Gastrocnemius medialis (tissue), 4 donors: ENCODE measurements around the gene PTGS1. TPM values are rescaled to one million over a fixed set of nuclear protein-coding genes. Genes with fewer than 3 reads are reported as not detected.

ENCODE experiments used
- ATAC-seq, 2 donors: fragments of 150-250 bp; one replicate each; pipeline ENCODE4 v1.9.1; 2016
- DNase-seq, 2 donors: peaks; one replicate each; pipeline ENCODE4 v3.0.0-alpha.2; 2019
- H3K27ac ChIP-seq, 4 donors: fragments of 200-600 bp; sonication (generic); 1 replicate in 1 of 4; 2 replicates in 3 of 4; pipeline ENCODE4 v1.5.1; 2016 to 2018; ENCODE audit warnings: mild to moderate bottlenecking in 2 of 4, moderate library complexity in 1 of 4
- H3K27me3 ChIP-seq, 3 donors: fragments of 200-600 bp; sonication (generic) in 2 of 3; 1 replicate in 1 of 3; 2 replicates in 2 of 3; pipeline versions ENCODE4 v1.5.1 to v1.6.0; 2016 to 2019; ENCODE audit warnings: mild to moderate bottlenecking in 1 of 3, moderate library complexity in 1 of 3
- H3K36me3 ChIP-seq, 2 donors: fragments of 200-600 bp; sonication (generic) in 1 of 2; one replicate each; pipeline ENCODE4 v1.5.1; 2017 to 2018
- H3K4me1 ChIP-seq, 2 donors: fragments of 200-600 bp; sonication (generic) in 1 of 2; one replicate each; pipeline ENCODE4 v1.5.1; 2016 to 2017; ENCODE audit warnings: mild to moderate bottlenecking in 2 of 2
- H3K4me3 ChIP-seq, 4 donors: fragments of 200-600 bp; sonication (generic) in 3 of 4; 1 replicate in 1 of 4; 2 replicates in 3 of 4; pipeline ENCODE4 v1.5.1; 2016 to 2019; ENCODE audit warnings: mild to moderate bottlenecking in 2 of 4
- H3K9me3 ChIP-seq, 3 donors: fragments of 200-600 bp; sonication (generic) in 2 of 3; 1 replicate in 1 of 3; 2 replicates in 2 of 3; pipeline ENCODE4 v1.5.1; 2016 to 2019
- CTCF ChIP-seq, 5 experiments: fragments of 450-650 bp in 3 of 5; fragments of 200-600 bp in 2 of 5; sonication (generic) in 2 of 5; IDR thresholded peaks in 4 of 5; conservative IDR thresholded peaks in 1 of 5; 1 replicate in 4 of 5; 2 replicates in 1 of 5; pipeline ENCODE4 v1.5.1; 2016 to 2019; ENCODE audit warnings: antibody characterized with exemption in 5 of 5, mild to moderate bottlenecking in 3 of 5, moderate library complexity in 3 of 5
- POLR2A ChIP-seq, 2 donors: fragments of 450-650 bp; IDR thresholded peaks; one replicate each; pipeline ENCODE4 v1.6.1; 2017; ENCODE audit warnings: antibody characterized with exemption in 2 of 2, mild to moderate bottlenecking in 2 of 2, moderate library complexity in 2 of 2
- in situ Hi-C, 4 donors: fragments of 200-750 bp; cut with MboI; loops; one replicate each; pipeline versions ENCODE4 v1.15.0 to v1.8.0; 2017; ENCODE audit warnings: low sequenced_read_pairs in 4 of 4
- intact Hi-C: fragments of 100-400 bp; cut with DNase I; formaldehyde crosslinking; loops from one replicate; pipeline ENCODE4 v1.15.1; 2023; ENCODE audit warnings: low total_unique reads
- total RNA-seq, 4 donors: library from RNA; depleted of rRNA; stranded (reverse); fragments of >200 nt; gene quantifications; one replicate each; pipeline versions ENCODE4 v1.1.0 to v1.2.3, GENCODE V29; 2016

The PTGS1 gene
- total RNA-seq, 4 donors from 2014 or later = 0.78 to 1.8 (median 1.0) TPM

GRCh38 chr9:122342323-122343050 is 28.3 kb upstream of the PTGS1 start:
- in situ Hi-C loops = no loop called here
- no peak for ATAC-seq
- Histone ChIP-seq H3K9me3 (no peaks in the 10 kb centered on the region), H3K27me3 (no peaks in the 10 kb centered on the region), H3K4me3 (no peak overlapping the region), H3K4me1 (peaks cover 0 to 6% of the 10 kb centered on the region in 2 donors), H3K27ac (no peak overlapping the region), H3K36me3 (no peaks in the 10 kb centered on the region)
- intact Hi-C loops = loop anchor here (10.0 kb wide), 1 partner anchor 798 kb away; no protein-coding TSS in a partner anchor
- no peak for TF ChIP-seq POLR2A (IDR thresholded peaks at IDR 0.05)
- TF ChIP-seq CTCF (IDR thresholded peaks at IDR 0.05 in 4 of 5, conservative IDR thresholded peaks at IDR 0.05 in 1 of 5) = no peak
- no peak for DNase-seq

- in situ Hi-C loops (no loop called here), intact Hi-C loops (loop anchor here (2.0 to 10.0 kb wide), 2 partner anchors 82 to 802 kb away; partner anchors contain the start of genes MRRF and RBM18)
Measured at GRCh38 chr9:122346478-122347347, 24.1 kb upstream of the PTGS1 start.

GRCh38 chr9:122347348-122348287 is 23.2 kb upstream of the PTGS1 start:
- intact Hi-C loops = loop anchor here (2.0 to 10.0 kb wide), 2 partner anchors 83 to 803 kb away; partner anchors contain the start of genes MRRF and RBM18
- Histone ChIP-seq H3K27ac (peak overlapping the region in 3 of 4 donors; percentile 55 to 67 (median 67)), H3K27me3 (no peaks in the 10 kb centered on the region), H3K9me3 (no peaks in the 10 kb centered on the region), H3K4me1 (peaks cover 0 to 8% of the 10 kb centered on the region in 2 donors), H3K36me3 (no peaks in the 10 kb centered on the region), H3K4me3 (peak overlapping the region; percentile 42 to 58 (median 52))
- peak in 1 of 2 donors; percentile 2 for ATAC-seq
- TF ChIP-seq CTCF (IDR thresholded peaks at IDR 0.05 in 4 of 5, conservative IDR thresholded peaks at IDR 0.05 in 1 of 5) (no peak), POLR2A (IDR thresholded peaks at IDR 0.05) (no peak)
- in situ Hi-C loops = no loop called here
- DNase-seq = no peak

More at GRCh38 chr9:122346478-122347347, 24.1 kb upstream of the PTGS1 start:
- TF ChIP-seq CTCF (IDR thresholded peaks at IDR 0.05 in 4 of 5, conservative IDR thresholded peaks at IDR 0.05 in 1 of 5) (peak in 2 of 5 experiments; percentile 17 to 19), POLR2A (IDR thresholded peaks at IDR 0.05) (no peak)
- DNase-seq (no peak), ATAC-seq (peak; percentile 44 to 52)
- H3K9me3 ChIP-seq = no peaks in the 10 kb centered on the region
- no peaks in the 10 kb centered on the region for H3K27me3 ChIP-seq
- peaks cover 0 to 8% of the 10 kb centered on the region in 2 donors for H3K4me1 ChIP-seq
- peak overlapping the region; percentile 42 to 58 (median 52) for H3K4me3 ChIP-seq
- H3K27ac ChIP-seq = peak overlapping the region; percentile 12 to 67 (median 61)
- H3K36me3 ChIP-seq = no peaks in the 10 kb centered on the region

DNA sequence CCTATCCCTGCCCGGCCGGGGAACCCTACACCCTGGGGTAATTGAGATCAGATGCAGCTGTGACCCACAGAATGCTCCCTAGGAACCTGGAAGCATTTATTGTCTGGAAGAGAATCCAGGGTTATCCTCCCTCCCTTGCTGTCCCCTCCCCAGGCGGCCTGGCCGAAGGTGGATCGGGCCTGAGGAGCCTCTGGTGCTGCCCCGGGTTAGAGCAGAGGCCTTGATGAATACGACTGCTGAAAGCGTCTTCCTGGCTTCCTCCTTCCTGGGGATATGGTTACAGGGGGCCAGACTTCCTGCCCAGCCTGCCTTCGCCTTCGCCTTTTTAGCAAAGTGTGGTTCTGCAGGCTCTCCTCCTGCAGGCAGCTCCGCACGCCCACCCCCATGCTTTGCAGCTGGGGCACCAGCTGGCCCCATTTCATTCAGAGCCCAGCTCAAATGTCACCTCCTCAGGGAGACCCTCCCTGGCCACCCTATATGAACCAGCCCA is 22.5 kb upstream of the PTGS1 start:
- ATAC-seq = no peak
- in situ Hi-C loops (no loop called here), intact Hi-C loops (loop anchor here (10.0 kb wide), 1 partner anchor 804 kb away; no protein-coding TSS in a partner anchor)
- no peak overlapping the region for H3K4me3 ChIP-seq
- H3K4me1 ChIP-seq = peaks cover 0 to 8% of the 10 kb centered on the region in 2 donors
- H3K27ac ChIP-seq = peak overlapping the region in 3 of 4 donors; percentile 55 to 67 (median 67)
- no peaks in the 10 kb centered on the region for H3K27me3 ChIP-seq
- DNase-seq = no peak
- no peak for TF ChIP-seq CTCF (IDR thresholded peaks at IDR 0.05 in 4 of 5, conservative IDR thresholded peaks at IDR 0.05 in 1 of 5)
- H3K9me3 ChIP-seq = no peaks in the 10 kb centered on the region
- H3K36me3 ChIP-seq = no peaks in the 10 kb centered on the region
